ENCODE measurements around the gene OR4A5. TPM values are rescaled to one million over a fixed set of nuclear protein-coding genes. Genes with fewer than 3 reads are reported as not detected.

OR4A5 gene, protein sequence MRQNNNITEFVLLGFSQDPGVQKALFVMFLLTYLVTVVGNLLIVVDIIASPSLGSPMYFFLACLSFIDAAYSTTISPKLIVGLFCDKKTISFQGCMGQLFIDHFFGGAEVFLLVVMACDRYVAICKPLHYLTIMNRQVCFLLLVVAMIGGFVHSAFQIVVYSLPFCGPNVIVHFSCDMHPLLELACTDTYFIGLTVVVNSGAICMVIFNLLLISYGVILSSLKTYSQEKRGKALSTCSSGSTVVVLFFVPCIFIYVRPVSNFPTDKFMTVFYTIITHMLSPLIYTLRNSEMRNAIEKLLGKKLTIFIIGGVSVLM
- not detected in 2 replicates for total RNA-seq (2014; rRNA removed; shearing (Covaris generic))

DNA sequence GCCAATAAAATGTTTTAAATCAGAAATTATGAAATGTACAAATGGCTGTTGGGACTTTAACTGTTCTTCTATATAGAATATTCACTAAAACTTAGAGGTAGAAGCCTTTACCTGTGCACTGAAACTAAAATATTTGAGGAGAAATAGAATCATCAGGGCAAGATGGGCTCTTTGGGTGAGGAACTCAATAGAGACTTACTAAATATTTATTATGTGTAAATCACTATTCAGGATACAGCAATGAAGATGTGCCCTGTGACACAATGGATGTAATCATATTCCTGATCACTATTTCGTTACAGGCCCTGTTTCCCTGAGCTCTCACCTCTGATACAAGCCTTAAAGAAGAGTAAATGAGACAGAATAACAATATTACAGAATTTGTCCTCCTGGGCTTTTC is at the start of gene OR4A5:
TSS of gene OR4A5 (plus strand) at position 301 of the 400 bp plus-strand sequence. CDS start at position 354, 53 bp downstream.

Other genes with a start within 250 kb of the OR4A5 start
- not detected in 2 replicates for gene OR4C46, start 102.8 kb upstream of the OR4A5 start, total RNA-seq (2014; rRNA removed; shearing (Covaris generic))